ENCODE data around the gene PLAC8L1. TPM values are rescaled to one million over a fixed set of nuclear protein-coding genes. Genes with fewer than 3 reads are reported as not detected.

The PLAC8L1 gene
- total and polyA plus RNA-seq, 2 of the 8 experiments (the other 6 are each of a cell fraction or from before 2014, with no cell fraction given) = 0.42 TPM; not detected in 1

- H3K4ac ChIP-seq (replicated peaks; ENCODE audit: insufficient read length, low read depth, low read length) = no peak overlapping the region
- no peaks in the 10 kb centered on the region for H3K79me2 ChIP-seq (ENCODE audit: control insufficient read depth in 1 of 2, insufficient read depth in 2 of 2, low read length in 2 of 2)
- FAIRE-seq (no peak), DNase-seq (ENCODE audit: low read depth in 1 of 2, low spot score in 2 of 2) (no peak)
- H2AK5ac ChIP-seq (ENCODE audit: low read depth, low read length) = no peak overlapping the region
- H3K27ac ChIP-seq (ENCODE audit: low read depth, low read length) = no peak overlapping the region
- no peak overlapping the region for H2BK12ac ChIP-seq (ENCODE audit: low read depth, low read length)
- no peak overlapping the region for H3K14ac ChIP-seq (ENCODE audit: insufficient read length)
- no peak overlapping the region for H4K5ac ChIP-seq (ENCODE audit: insufficient read length, low read depth, low read length)
- WGBS, 2 experiments (ENCODE audit: extremely low coverage in 1 of 2, insufficient coverage in 1 of 2, insufficient read length in 1 of 2, insufficient replicate concordance in 2 of 2, low coverage in 1 of 2, low lambda C conversion rate in 2 of 2, missing lambda C conversion rate in 1 of 2) = 93% methylated on average over 8 of the region's 8 CpGs; no CpG with 5 or more reads in 1 of the 2 experiments
- H3K23me2 ChIP-seq (ENCODE audit: low read depth, low read length) = no peaks in the 10 kb centered on the region; the same call in 1 of the 2 replicates
- H3K9ac ChIP-seq (replicated peaks in 1 of 4; ENCODE audit: extremely low read depth in 1 of 4, low read depth in 3 of 4, low read length in 3 of 4) = no peak overlapping the region
- no peak overlapping the region for H2BK120ac ChIP-seq (replicated peaks; ENCODE audit: low read depth, low read length)
- H3K36me3 ChIP-seq (ENCODE audit: control insufficient read depth in 2 of 4, insufficient read depth in 4 of 4, low read length in 3 of 4) = no peaks in the 10 kb centered on the region
- no peaks in the 10 kb centered on the region; a peak in 1 of 7 replicates for H3K27me3 ChIP-seq (replicated peaks in 1 of 4; ENCODE audit: control insufficient read depth in 3 of 4, extremely low read depth in 1 of 4, insufficient read depth in 3 of 4, low read length in 3 of 4)
- H3K18ac ChIP-seq (ENCODE audit: extremely low read depth, low read length) = no peak overlapping the region
- no peak overlapping the region for H2BK20ac ChIP-seq (ENCODE audit: low read length)
- CTCF ChIA-PET (ENCODE audit: partially characterized antibody) = interaction anchor here (1.3 to 3.0 kb wide), 3 partner anchors 15 to 42 kb away, joined by 4 to 16 read pairs (median 5); no protein-coding TSS in a partner anchor
- H4K20me1 ChIP-seq (replicated peaks in 1 of 2; ENCODE audit: control insufficient read depth in 1 of 2, insufficient read depth in 2 of 2, low read length in 2 of 2) = no peaks in the 10 kb centered on the region
- H3K9me3 ChIP-seq (ENCODE audit: insufficient read depth in 2 of 2, low read depth in 1 of 2, low read length in 1 of 2) = no peaks in the 10 kb centered on the region
- no peak overlapping the region; the same call in 1 of the 2 replicates for H4K8ac ChIP-seq (ENCODE audit: extremely low read depth, insufficient read depth, low read length)
- no peaks in the 10 kb centered on the region for H3K4me1 ChIP-seq (replicated peaks in 1 of 4; ENCODE audit: control insufficient read depth in 3 of 4, insufficient read depth in 4 of 4, low read length in 3 of 4)
- no peak overlapping the region for H3K23ac ChIP-seq (ENCODE audit: insufficient read length)
- POLR2A ChIA-PET (ENCODE audit: partially characterized antibody) = no interaction called here
- no peak overlapping the region for H3K4me3 ChIP-seq (ENCODE audit: extremely low read depth in 1 of 4, insufficient read depth in 2 of 4, low read depth in 3 of 4, low read length in 4 of 4)
- peak overlapping the region; percentile 37; the same call in 1 of the 2 replicates for H2BK5ac ChIP-seq (ENCODE audit: low read depth, low read length)
- no peak overlapping the region for H4K91ac ChIP-seq (replicated peaks; ENCODE audit: insufficient read length, low read length)
- H3K79me1 ChIP-seq (ENCODE audit: low read depth, low read length) = no peaks in the 10 kb centered on the region
- no peak overlapping the region for H2BK15ac ChIP-seq (ENCODE audit: low read length)
- H3K4me2 ChIP-seq (ENCODE audit: insufficient read depth in 1 of 2, low read depth in 2 of 2, low read length in 2 of 2) = no peak overlapping the region
- H2AFZ ChIP-seq (ENCODE audit: low read length) = no peak overlapping the region
- no peak overlapping the region for H3K56ac ChIP-seq (replicated peaks; ENCODE audit: insufficient read length, low read depth, low read length)
- no peak for TF ChIP-seq NRF1 (IDR thresholded peaks at IDR 0.05; ENCODE audit: low read depth, low read length)
- no peak for TF ChIP-seq HDAC2 (IDR thresholded peaks at IDR 0.05; ENCODE audit: borderline replicate concordance in 1 of 2, low read depth in 2 of 2, low read length in 2 of 2)
- TF ChIP-seq FOSL1 (IDR thresholded peaks at IDR 0.05; ENCODE audit: insufficient read depth, low read depth, low read length) = no peak
- no peak for TF ChIP-seq TEAD4 (IDR thresholded peaks at IDR 0.05; ENCODE audit: low read depth, low read length)
- TF ChIP-seq YY1 (IDR thresholded peaks at IDR 0.05; ENCODE audit: low read depth, low read length) = no peak
- no peak for TF ChIP-seq CHD2 (IDR thresholded peaks at IDR 0.05; ENCODE audit: low read length)
- TF ChIP-seq SIN3A (conservative IDR thresholded peaks at IDR 0.05 in 1 of 2, IDR thresholded peaks at IDR 0.05 in 1 of 2; ENCODE audit: low read depth in 1 of 2, low read length in 2 of 2) = no peak
- TF ChIP-seq GABPA (IDR thresholded peaks at IDR 0.05; ENCODE audit: borderline replicate concordance, insufficient read depth, low read length) = no peak
- no peak for TF ChIP-seq POLR2A (IDR thresholded peaks at IDR 0.05; ENCODE audit: control extremely low read depth in 1 of 2, low read depth in 2 of 2, low read length in 2 of 2)
- TF ChIP-seq SP2 (IDR thresholded peaks at IDR 0.05; ENCODE audit: low read length) = no peak
- no peak for TF ChIP-seq MAX (IDR thresholded peaks at IDR 0.05)
- TF ChIP-seq ATF2 (IDR thresholded peaks at IDR 0.05; ENCODE audit: low read length) = no peak
- TF ChIP-seq CEBPB (IDR thresholded peaks at IDR 0.05; ENCODE audit: low read depth, low read length) = no peak
These were observed 38.4 kb downstream of the PLAC8L1 start for GRCh38 chr5:146066968-146067367.

Data from H1 (cell line).